PC-9 (cell line): ENCODE data around the gene LMF1. TPM values are rescaled to one million over a fixed set of nuclear protein-coding genes. Genes with fewer than 3 reads are reported as not detected.

Source experiments
- BruUV-seq: library from RNA; stranded (reverse); fragments of 400-500 nt; replicated peaks from 2 replicates; lab custom pipeline; 2021; lab: Mats Ljungman, UMichigan
- CTCF ChIA-PET: fragments of 300-600 bp; sonication (Branson Sonifier 250); formaldehyde crosslinking; loops from one replicate; lab custom pipeline; 2022; ENCODE audit warnings: antibody characterized with exemption; lab: Charles Lee
- POLR2A ChIA-PET: fragments of 300-600 bp; sonication (Branson Sonifier 250); formaldehyde crosslinking; loops from one replicate; lab custom pipeline; 2022; ENCODE audit warnings: antibody characterized with exemption; ENCODE audit not compliant: unreplicated experiment; lab: Charles Lee
- DNase-seq, 2 experiments: peaks; one replicate each; pipeline versions ENCODE4 v3.0.0 to v3.0.0-alpha.2; 2015 to 2022; ENCODE audit warnings: mixed read lengths in 1 of 2
- H2AFZ ChIP-seq: fragments of 200-600 bp; sonication (generic); 2 replicates; pipeline ENCODE4 v1.8.1; 2017; ENCODE audit warnings: antibody characterized with exemption
- H3F3A ChIP-seq: fragments of 200-600 bp; sonication (generic); 2 replicates; pipeline ENCODE4 v1.8.1; 2017; ENCODE audit warnings: antibody characterized with exemption, mild to moderate bottlenecking, low read depth; ENCODE audit not compliant: insufficient read depth
- H3K27ac ChIP-seq: fragments of 200-600 bp; sonication (generic); 2 replicates; pipeline ENCODE4 v1.6.1; 2016; ENCODE audit warnings: mixed run types
- H3K27me3 ChIP-seq: fragments of 200-600 bp; sonication (generic); 2 replicates; pipeline ENCODE4 v1.6.1; 2016; ENCODE audit warnings: low read depth, mixed run types; ENCODE audit not compliant: insufficient read depth
- H3K36me3 ChIP-seq: fragments of 200-600 bp; sonication (generic); 2 replicates; pipeline ENCODE4 v1.6.1; 2016; ENCODE audit warnings: low read depth, mixed run types
- H3K4me1 ChIP-seq: fragments of 200-600 bp; sonication (generic); replicated peaks from 2 replicates; pipeline ENCODE4 v1.6.1; 2016; ENCODE audit warnings: mixed run types; ENCODE audit not compliant: insufficient read depth
- H3K4me2 ChIP-seq: fragments of 200-600 bp; sonication (generic); 2 replicates; pipeline ENCODE4 v1.6.1; 2017; ENCODE audit warnings: mixed run types
- H3K4me3 ChIP-seq: fragments of 200-600 bp; sonication (generic); 2 replicates; pipeline ENCODE4 v1.6.1; 2016; ENCODE audit warnings: mixed run types
- H3K79me2 ChIP-seq: fragments of 200-600 bp; sonication (generic); 2 replicates; pipeline ENCODE4 v1.6.1; 2017; ENCODE audit warnings: low read depth, mixed run types
- H3K9me2 ChIP-seq: fragments of 200-600 bp; sonication (generic); 2 replicates; pipeline ENCODE4 v1.8.1; 2017; ENCODE audit warnings: mild to moderate bottlenecking; ENCODE audit not compliant: insufficient read depth
- H3K9me3 ChIP-seq: fragments of 200-600 bp; sonication (generic); 2 replicates; pipeline ENCODE4 v1.8.1; 2016; ENCODE audit warnings: low read depth; ENCODE audit not compliant: insufficient read depth
- H4K20me1 ChIP-seq: fragments of 200-600 bp; sonication (generic); 2 replicates; pipeline ENCODE4 v1.8.1; 2017; ENCODE audit not compliant: insufficient read depth
- EZH2 ChIP-seq: fragments of 200-600 bp; sonication (generic); IDR thresholded peaks from 2 replicates; pipeline ENCODE4 v1.8.0; 2017; ENCODE audit warnings: antibody characterized with exemption, low read depth
- intact Hi-C: fragments of 100-400 bp; cut with micrococcal nuclease; formaldehyde crosslinking; loops from one replicate; pipeline ENCODE4 v1.10.0; 2022; ENCODE audit not compliant: unreplicated experiment
- total RNA-seq: library from RNA; stranded (reverse); gene quantifications from 2 replicates; pipeline ENCODE4 v1.2.3, GENCODE V29; 2021
- TF ChIP-seq, protein P1 (sequence below): fragments of 200-600 bp; sonication (generic); conservative IDR thresholded peaks from 2 replicates; pipeline ENCODE4 v1.6.1; 2017; ENCODE audit warnings: mixed run types, antibody characterized with exemption, mild to moderate bottlenecking, moderate library complexity

LMF1 gene
- total RNA-seq, 1 experiment from 2014 or later = 31.3 TPM

GRCh38 chr16:827513-827912 lies 143.3 kb downstream of the LMF1 start:
- H3K36me3 ChIP-seq = no peaks in the 10 kb centered on the region
- no peaks in the 10 kb centered on the region for H4K20me1 ChIP-seq
- H3K27me3 ChIP-seq = peaks cover 88% of the 10 kb centered on the region
- H3K9me2 ChIP-seq = no peaks in the 10 kb centered on the region
- H2AFZ ChIP-seq = no peak overlapping the region
- H3K27ac ChIP-seq = no peak overlapping the region
- TF ChIP-seq, protein P1, sequence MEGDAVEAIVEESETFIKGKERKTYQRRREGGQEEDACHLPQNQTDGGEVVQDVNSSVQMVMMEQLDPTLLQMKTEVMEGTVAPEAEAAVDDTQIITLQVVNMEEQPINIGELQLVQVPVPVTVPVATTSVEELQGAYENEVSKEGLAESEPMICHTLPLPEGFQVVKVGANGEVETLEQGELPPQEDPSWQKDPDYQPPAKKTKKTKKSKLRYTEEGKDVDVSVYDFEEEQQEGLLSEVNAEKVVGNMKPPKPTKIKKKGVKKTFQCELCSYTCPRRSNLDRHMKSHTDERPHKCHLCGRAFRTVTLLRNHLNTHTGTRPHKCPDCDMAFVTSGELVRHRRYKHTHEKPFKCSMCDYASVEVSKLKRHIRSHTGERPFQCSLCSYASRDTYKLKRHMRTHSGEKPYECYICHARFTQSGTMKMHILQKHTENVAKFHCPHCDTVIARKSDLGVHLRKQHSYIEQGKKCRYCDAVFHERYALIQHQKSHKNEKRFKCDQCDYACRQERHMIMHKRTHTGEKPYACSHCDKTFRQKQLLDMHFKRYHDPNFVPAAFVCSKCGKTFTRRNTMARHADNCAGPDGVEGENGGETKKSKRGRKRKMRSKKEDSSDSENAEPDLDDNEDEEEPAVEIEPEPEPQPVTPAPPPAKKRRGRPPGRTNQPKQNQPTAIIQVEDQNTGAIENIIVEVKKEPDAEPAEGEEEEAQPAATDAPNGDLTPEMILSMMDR = no peak
- no peak for TF ChIP-seq EZH2
- no peak overlapping the region for H3K4me2 ChIP-seq
- intact Hi-C loops = no loop called here
- no peak overlapping the region for H3K4me3 ChIP-seq
- no peaks in the 10 kb centered on the region for H3F3A ChIP-seq
- H3K9me3 ChIP-seq = no peaks in the 10 kb centered on the region
- ChIA-PET CTCF (no interaction called here), POLR2A (no interaction called here)
- no peaks in the 10 kb centered on the region for H3K4me1 ChIP-seq
- no peak for DNase-seq
- no TSS peak for BruUV-seq
- no peaks in the 10 kb centered on the region for H3K79me2 ChIP-seq

GRCh38 chr16:825341-826061 lies 145.3 kb downstream of the LMF1 start:
- intact Hi-C loops = no loop called here
- TF ChIP-seq EZH2 = 0 out of 2 replicates have a peak, but pooled peaks have one; percentile 50
- TF ChIP-seq, protein P1 = no peak
- H3K4me3 ChIP-seq = no peak overlapping the region
- no peaks in the 10 kb centered on the region for H3K79me2 ChIP-seq
- CTCF ChIA-PET = no interaction called here
- H3F3A ChIP-seq = no peaks in the 10 kb centered on the region
- H3K36me3 ChIP-seq = no peaks in the 10 kb centered on the region
- BruUV-seq = no TSS peak
- no peak overlapping the region for H2AFZ ChIP-seq
- H3K9me3 ChIP-seq = no peaks in the 10 kb centered on the region
- no peak overlapping the region for H3K27ac ChIP-seq
- peaks cover 93% of the 10 kb centered on the region for H3K27me3 ChIP-seq
- POLR2A ChIA-PET = no interaction called here
- H3K4me1 ChIP-seq = no peaks in the 10 kb centered on the region
- H3K4me2 ChIP-seq = no peak overlapping the region
- no peaks in the 10 kb centered on the region for H4K20me1 ChIP-seq
- no peak for DNase-seq
- no peaks in the 10 kb centered on the region for H3K9me2 ChIP-seq

GRCh38 chr16:824601-825000 lies 146.2 kb downstream of the LMF1 start:
- Histone ChIP-seq H3K27me3 (peaks cover 94% of the 10 kb centered on the region), H3K79me2 (no peaks in the 10 kb centered on the region), H3K9me3 (no peaks in the 10 kb centered on the region), H4K20me1 (no peaks in the 10 kb centered on the region), H3K4me1 (no peaks in the 10 kb centered on the region), H3K36me3 (no peaks in the 10 kb centered on the region), H2AFZ (no peak overlapping the region), H3K27ac (no peak overlapping the region), H3K9me2 (no peaks in the 10 kb centered on the region), H3K4me2 (no peak overlapping the region), H3F3A (no peaks in the 10 kb centered on the region), H3K4me3 (no peak overlapping the region)
- no TSS peak for BruUV-seq
- TF ChIP-seq, protein P1 = no peak
- no peak for TF ChIP-seq EZH2
- ChIA-PET CTCF (no interaction called here), POLR2A (no interaction called here)
- DNase-seq = no peak
- intact Hi-C loops = no loop called here
